HUDEP-2 (cell line): ENCODE measurements around the gene SAFB.

Experiments used
- DNase-seq, 76 experiments: peaks; one replicate each; lab custom pipeline; 2025; ENCODE audit not compliant: unreplicated experiment in 76 of 76; lab: John Stamatoyannopoulos, UW

Gene SAFB

DNA sequence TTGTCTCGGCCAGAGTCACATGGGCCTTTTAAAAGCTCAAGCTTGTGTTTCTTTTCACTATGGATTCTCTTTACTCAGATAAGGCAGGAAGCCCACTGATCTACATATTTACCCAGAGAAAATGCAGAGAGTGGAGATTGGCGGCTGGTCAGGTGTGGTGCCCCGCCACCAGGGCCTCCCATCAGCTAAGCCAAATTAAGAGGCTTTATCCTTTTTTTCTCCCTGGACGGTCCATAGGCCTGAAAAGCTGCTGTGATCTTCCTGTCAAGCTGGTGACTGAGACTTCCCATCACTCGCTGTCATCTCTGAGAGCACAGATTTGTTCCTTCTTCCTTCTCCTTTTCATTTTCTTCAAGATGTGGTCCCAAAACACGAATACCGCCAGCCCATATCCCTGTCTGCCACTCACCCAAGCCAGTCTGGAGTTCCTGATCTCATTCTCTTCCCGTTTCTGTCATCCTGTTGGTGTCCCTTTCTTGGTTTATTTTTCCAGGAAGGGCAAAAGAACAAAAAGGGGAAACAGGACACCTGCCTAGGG, 1.9 kb downstream of the SAFB start:
- DNase-seq: no peak

DNA sequence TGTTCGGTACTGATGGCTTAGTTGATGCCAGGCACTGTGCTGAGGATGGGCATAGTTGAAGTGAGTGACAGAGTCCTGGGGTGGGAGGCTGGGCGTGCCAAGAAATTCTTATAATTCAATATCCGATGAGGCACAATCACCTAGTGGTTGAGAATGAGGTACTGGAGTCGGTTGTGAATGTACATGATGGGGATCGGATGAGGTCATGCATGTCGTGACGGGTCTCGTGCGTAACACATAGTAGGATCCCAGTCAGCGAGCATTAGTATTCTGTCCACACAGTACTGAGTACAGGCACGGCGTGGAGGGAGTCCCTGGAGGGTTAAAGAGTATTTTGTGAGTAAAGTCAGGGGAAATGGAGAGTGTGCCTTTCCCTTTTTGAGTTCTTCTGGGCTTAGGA, 2.8 kb downstream of the SAFB start:
- no peak for DNase-seq

DNA sequence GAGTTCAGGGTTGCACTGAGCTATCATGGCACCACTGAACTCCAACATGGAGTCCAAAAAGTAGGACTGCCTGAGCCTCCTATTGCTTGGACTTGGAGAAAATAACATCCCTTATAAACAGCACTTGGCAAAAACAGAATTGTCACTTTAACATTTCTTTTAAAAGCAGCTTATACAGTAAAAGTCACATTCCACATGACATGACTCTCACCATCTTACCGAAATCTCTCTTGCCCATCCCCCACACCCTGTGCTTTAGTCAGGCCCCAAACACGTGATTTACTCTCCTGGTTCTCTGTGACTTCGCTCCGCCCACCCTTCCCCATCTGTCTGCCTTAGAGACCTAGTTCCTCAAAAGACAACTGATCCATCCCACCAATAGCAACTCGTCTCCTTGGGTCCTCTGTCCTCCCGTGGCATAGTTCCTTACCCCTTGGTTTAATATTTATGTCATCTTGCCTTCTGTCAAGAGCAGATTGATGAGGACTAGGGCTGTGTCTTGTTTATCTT, 4.6 kb downstream of the SAFB start:
- peak in 69 of 76 experiments; percentile 13 to 89 (median 71) for DNase-seq

DNA sequence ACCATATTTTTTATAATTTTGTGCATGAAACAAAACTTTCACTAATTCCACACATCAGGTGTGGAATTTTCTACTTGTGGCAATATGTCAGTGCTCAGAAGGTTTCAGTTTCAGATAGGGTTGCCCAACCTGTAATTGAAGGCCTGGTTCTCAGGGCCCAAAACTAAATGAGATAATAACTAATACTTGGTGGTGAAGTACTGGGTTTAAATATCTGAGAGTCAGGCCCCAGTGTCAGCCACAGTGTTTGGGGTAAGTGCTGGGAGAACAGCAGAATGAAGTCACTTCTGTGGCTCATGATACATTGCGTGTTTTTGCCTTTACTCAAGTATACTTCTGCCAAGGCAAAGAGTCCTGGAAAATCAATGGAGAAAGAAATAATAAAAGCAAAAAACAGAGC, 5.6 kb downstream of the SAFB start:
- no peak for DNase-seq

DNA sequence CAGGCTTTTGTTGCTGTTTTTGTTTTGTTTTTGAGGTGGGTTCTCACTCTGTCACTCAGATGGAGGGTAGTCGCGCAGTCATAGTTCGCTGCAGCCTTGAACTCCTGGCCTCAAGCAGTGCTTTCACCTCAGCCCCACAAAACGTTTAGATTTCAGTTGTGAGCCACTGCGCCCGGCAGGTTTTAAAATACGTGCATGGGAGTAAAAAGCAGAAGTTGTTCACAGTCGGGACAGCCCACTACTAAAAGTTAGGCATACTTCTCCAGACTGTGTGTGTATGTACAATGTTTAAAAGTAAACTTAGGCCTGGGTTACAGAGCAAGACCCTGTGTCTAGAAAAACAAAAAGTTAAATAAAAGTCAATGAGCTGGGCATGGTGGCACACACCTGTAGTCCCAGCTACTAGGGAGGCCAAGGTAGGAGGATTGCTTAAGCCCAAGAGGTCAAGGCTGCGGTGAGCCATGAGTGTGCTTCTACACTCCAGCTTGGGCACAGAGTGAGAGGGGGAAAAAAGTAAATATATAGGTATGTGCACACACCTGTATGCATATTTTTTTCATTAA, 6.1 kb downstream of the SAFB start:
- DNase-seq: no peak

DNA sequence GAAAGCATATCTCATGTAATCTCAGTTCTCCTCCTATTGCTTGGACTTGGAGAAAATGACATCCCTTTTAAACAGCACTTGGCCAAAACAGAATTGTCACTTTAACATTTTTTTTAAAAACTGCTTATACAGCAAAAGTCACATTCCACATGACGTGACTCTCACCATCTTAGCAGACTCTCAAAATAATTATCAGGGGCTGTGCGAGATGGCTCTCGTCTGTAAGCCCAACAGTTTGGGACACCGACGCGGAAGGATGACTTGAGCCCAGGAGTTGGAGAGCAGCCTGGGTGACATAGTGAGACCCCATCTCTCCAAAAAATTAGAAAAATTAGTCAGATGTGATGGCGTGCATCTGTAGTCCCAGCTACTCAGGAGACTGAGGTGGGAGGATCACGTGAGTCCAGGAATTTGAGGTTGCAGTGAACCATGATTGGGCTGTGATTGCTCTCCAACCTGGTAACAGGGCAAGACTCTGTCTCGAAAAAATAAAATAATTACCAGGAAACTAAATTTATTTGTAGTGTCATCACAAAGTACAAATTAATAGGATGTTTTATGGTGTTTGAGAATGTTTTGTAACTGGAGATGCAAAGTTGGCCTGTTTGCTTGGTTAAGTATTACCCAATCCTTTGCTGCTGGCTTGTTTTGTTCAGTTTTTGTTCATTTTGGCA, 8.8 kb downstream of the SAFB start:
- no peak for DNase-seq

DNA sequence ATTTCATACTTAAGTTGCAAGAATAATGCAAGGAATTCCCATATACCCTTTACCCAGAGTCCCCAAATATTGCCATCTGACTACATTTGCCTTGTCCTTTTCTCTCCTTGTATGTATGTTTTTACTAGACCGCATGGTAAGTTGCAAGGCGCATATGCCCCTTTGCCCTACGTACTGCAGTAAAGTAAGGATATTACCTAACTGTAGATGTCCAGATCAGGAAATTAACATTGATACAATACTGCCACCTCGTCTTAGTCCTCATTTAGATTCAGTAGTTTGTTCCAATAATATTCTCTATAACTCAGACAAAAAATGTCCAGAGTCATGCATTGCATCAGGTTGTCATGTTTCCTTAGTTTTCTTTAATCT, 9.3 kb downstream of the SAFB start:
- DNase-seq: no peak

DNA sequence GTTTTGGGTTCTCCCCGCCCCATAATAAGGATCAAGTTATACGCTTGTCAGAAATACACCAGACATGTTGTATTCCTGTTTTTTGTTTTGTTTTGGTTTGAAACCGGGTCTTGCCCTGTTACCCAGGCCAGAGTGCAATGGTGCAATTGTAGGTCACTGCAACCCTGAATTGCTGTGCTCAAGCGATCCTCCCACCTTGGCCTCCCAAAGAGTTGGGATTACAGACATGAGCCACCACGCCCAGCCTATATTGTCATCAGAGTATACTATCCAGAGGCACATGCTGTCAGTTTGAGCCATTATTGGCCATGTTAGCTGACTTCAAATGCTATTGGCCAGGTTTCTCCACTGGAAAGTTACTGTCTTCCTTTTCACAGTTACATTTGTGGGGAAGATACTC, 9.8 kb downstream of the SAFB start:
- peak in 4 of 76 experiments; percentile 10 to 23 (median 16) for DNase-seq

DNA sequence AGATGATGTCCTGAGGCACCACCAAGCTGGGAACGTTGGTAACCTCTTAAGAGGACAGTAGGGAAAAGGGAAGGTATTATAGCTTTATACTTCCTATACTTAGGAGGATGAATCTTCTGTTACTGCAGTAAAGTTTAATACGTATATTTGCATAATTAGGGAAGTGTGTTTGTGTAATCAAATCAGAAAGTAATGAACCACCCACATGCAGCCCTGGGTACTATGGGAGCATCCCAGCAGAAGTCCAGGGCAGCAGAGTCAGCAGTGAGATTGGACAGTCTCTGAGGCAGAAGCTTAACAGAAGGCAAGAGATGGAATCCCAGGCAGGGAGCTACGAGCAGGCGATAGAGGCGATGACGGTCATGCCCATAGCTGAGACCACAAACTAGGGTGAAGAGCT, 12.5 kb downstream of the SAFB start:
- DNase-seq: no peak

DNA sequence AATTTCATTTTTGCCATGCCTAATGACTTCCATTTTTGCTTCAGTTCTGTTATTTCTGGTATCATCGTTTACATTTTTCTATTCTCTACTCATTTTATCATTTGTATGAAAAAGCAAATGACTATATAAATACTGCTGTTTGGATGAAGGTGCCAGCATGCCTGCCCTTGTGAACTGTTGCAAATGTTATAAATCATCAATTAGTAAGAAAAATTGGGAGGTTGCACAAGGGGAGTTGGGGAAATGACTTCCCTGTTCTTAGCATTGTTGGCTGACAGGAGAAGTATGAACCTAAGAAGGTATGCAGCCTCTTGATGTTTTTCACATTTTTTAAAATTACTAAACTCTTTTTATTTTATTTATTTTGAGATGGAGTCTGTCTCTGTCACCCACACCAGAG, 15.1 kb downstream of the SAFB start:
- no peak for DNase-seq

DNA sequence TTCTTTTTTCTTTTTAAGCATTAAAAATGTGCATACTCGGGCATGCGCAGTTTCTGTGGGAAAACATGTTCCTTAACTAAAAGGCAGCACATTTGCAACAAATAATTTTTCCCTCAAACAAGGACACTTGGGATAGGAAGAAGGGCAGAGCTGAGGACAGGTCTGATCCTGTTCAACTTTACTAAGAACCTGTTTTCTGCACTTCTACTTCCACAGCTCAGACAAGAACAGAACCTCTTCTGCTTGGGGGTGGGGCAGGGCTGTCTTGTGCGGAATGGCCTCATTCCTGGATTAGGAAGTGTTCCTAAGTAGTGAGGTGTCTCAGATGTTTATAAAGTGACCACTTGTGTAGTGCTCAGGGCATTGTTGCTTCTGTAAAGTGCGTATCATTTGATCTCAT, 18.3 kb downstream of the SAFB start:
- no peak for DNase-seq

DNA sequence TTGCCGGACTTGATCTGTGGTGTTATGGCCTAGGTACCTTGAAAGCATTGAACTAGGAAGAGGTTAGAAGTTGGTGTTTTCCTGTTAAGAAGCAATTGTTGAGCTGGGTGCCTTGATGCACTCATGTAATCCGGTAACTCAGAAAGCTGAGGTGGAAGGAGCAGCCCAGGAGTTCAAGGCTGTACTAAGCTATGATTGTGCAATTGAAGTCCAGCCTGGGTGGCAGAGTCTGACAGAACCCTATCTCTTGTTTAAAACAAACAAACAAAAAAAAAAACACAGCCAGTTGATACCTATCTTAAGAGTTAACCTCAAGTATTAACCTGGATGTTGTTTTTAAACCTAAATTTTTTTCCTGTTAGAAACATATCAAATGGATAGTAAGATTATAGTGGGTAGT, 19.3 kb downstream of the SAFB start:
- DNase-seq: no peak

DNA sequence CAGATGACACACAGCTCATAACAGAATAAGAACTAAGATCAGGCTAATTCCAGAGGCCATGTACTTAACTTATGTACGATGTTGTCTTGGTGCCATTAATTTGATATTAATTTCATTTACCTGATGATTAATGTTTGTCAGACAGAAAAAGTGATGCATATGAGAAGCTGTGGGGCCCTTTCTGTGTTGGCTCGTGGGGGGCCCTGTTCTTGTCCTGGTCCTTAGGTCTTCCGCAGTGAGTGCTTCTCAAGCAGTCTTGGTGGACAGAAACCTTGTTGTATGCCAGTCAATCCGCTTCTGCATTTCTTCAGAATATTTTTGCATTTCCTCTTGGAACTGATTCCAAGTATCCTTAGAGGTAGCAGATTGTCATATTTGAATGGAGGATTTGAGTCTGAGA, 20.2 kb downstream of the SAFB start:
- no peak for DNase-seq

DNA sequence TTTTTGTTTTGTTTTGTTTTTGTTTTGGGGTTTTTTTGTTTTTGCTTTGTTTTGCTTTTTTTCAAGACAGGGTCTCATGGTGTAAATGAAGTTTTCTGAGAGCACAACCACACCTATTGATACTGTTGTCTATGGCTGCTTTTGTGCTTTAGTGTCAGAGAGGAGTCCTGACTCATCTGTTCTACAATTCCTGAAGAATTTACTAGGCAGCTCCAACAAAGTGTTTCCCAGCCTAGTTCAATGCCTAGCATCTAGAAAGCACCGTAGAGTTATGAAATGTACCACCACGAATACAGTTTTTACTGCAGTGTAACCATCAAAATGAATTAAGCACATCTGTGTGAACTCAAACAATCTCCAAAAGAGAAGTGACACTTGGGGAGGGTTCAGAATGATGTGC, 21.2 kb downstream of the SAFB start:
- DNase-seq: no peak

DNA sequence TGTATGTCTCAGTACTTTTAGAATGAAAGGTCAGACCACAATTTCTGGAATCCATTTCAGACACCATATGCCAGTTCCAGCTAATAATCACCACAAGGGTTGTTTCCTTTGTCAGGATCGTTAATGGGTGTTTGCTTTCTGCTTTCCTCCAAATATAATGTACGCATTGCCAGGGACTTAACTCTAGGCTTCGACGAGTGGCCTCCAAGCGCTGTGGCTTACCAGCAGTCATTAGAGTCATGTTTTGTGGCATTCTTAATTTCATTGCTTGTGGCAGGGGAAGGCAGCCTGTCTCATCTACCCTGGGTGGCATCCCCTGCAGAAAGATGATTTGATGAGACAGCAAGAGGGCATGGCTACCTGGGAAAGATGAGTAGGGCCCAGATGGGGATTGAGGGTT, 22.5 kb downstream of the SAFB start:
- DNase-seq: no peak

DNA sequence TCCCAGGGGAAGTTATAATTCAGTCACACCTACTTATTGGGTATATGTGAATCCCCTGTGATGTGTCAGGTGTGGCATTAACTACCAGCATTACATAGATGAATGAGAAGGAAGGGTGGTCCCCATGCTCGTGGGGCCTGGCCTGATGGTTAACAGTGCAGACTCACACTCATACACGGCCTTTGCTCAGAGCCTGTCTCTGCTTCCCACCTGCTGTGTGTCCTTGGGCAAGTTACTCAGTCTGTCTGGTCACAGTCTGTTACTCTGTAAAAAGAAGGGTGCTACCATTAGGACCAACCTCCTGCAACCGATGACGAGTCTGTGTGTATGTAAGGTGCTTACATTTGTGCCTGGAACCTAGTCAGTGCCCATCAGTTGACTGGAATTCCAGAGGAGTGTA, 23.8 kb downstream of the SAFB start:
- DNase-seq: no peak

DNA sequence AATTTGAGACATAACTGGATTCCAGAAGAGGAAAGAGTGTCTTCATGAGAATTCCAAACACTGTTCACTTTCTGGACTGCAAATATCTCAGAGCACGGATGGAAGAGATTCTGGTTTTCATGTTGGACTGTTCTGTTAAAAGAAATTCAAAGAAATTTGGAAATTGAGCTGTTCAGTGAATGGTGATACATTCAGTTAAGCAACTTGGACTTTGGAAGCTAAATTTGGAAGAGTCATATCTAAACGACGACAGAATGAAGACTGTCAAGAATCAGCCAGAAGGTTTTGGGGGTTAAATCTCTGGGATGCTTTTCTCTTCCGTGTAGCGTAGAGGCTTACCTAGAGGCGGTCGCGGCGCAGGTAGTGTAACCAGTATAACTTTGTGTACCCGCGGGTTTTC, 25.6 kb downstream of the SAFB start:
- no peak for DNase-seq

DNA sequence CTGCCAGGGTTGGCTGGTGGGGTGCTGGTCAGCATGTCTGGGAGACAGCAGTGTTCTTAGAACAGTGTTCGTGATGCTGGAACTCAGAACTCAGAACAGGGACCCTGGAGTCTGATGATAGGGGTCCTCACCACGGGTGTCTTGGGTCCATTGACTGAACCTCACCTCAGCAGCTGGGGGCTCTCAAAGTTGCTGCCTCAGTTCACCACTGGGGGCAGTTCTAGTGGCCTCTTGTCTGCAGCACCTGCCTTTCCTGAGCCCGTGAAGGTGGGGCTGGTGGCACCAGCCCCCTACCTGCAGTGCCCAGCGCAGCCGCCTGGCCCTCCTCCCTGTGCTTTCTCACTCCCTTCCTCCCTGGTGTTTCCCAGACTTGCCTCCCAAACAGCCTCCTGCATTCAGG, 28.5 kb downstream of the SAFB start:
- no peak for DNase-seq

DNA sequence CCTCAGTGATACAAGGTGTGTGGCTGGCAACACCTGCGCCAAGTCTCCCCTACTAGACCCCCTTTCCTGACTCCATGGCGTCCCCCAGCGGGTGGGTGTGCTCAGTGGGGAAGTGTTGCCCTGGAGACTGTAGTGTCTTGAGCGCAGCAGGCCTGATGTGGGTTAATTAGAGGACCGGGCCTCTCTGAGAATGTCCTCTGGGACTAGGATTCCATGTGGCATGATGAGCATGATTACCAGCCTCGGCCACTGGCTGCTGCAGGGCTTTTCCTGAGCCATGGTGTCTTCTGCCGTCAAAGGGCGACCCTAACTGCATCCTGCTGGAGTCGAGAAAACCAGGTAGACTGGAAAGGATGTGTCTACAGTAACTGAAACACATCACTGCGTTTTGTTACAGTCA, 29.4 kb downstream of the SAFB start:
- no peak for DNase-seq

DNA sequence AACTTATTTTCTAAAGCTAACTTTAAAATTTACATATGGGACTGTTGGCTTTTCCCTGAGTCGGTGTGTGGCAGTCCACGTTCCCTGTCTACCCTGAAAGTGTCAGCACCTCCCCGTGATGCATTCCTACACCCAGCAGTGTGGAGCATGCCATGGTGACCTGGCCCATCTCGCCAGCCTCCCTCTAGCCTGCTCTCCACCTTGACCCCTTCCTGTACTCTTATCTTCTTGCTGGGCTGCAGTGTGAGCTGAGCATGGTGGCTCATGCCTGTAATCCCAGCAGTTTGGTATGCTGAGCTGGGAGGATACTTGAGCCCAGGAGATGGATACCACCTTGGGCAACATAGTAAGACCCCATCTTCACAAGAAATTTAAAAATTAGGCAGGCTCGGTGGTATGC, 32.0 kb downstream of the SAFB start:
- DNase-seq: no peak

DNA sequence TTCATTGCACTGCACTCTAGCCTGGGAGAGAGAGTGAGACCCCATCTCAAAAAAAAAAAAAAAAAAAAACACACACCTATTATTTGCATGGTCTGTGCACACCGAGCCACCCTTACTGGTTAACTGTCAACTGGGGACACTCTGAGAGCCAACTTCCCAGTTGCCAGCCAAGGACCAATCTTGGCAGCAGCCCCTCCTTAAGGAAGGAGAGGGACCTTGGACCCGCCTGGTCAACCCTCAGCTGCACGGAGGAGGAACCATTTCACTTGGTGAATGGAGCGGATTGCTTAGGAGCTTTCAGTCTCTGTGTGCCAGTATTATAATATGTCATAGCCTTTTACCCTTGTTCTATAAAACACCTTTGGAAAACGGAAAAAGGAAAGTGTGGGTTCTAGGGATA, 32.5 kb downstream of the SAFB start:
- DNase-seq: no peak

DNA sequence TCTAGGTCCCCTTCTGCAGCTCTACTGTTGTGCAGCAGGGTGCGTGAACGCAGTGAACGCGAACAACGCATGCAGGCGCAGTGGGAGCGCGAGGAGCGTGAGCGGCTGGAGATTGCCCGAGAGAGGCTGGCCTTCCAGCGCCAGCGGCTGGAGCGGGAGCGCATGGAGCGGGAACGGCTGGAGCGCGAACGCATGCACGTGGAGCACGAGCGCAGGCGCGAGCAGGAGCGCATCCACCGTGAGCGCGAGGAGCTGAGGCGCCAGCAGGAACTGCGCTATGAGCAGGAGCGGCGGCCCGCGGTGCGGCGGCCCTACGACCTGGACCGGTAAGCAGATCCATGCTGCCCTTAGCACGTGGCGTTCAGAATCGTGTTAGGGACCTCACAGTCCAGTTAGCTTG, 38.6 kb downstream of the SAFB start:
- no peak for DNase-seq

DNA sequence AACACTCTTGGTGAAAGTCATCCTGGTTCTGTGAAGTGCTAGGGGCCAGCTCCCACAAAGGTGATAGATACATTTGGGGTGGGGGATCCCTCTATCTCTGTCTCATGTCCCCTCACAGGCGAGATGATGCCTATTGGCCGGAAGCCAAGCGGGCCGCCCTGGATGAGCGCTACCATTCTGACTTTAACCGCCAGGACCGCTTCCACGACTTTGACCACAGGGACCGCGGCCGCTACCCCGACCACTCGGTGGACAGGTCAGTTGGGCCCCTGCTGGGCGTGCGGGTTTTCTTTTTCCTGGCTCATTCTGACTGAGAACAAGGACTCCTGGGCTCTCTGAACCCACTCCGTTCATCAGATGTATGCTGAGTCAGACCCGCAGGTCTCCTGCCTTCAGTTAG, 41.0 kb downstream of the SAFB start:
- no peak for DNase-seq
